WTC11 (cell line): ENCODE measurements around the gene JAKMIP1. TPM values are rescaled to one million over a fixed set of nuclear protein-coding genes. Genes with fewer than 3 reads are reported as not detected.

ENCODE experiments used
- ATAC-seq: fragments of 200-7000 bp; cut with Tn5 transposase; 2 replicates; pipeline ENCODE4 v1.10.0; 2021; ENCODE audit warnings: mild to moderate bottlenecking, moderate library complexity
- CTCF ChIA-PET: fragments of 300-600 bp; sonication (Branson Sonifier 250); formaldehyde crosslinking; loops from one replicate; lab custom pipeline; 2021; ENCODE audit warnings: antibody characterized with exemption; lab: Charles Lee
- POLR2A ChIA-PET: fragments of 350-600 bp; sonication (Branson Sonifier 250); formaldehyde crosslinking; loops from one replicate; lab custom pipeline; 2021; ENCODE audit warnings: antibody characterized with exemption; lab: Charles Lee
- DNase-seq: peaks from one replicate; pipeline ENCODE4 v3.0.0; 2021; ENCODE audit warnings: low spot score
- H3K27ac Mint-ChIP-seq: 2 replicates; pipeline ENCODE4 v1.8.0; 2021; ENCODE audit warnings: mixed read lengths
- H3K27me3 Mint-ChIP-seq: 2 replicates; pipeline ENCODE4 v1.8.0; 2021; ENCODE audit warnings: low read depth, mild to moderate bottlenecking, moderate library complexity, mixed read lengths
- H3K36me3 Mint-ChIP-seq: 2 replicates; pipeline ENCODE4 v1.8.0; 2021; ENCODE audit warnings: mixed read lengths
- H3K4me1 Mint-ChIP-seq: 2 replicates; pipeline ENCODE4 v1.8.0; 2022; ENCODE audit warnings: mixed read lengths
- H3K4me3 Mint-ChIP-seq: 2 replicates; pipeline ENCODE4 v1.8.0; 2021; ENCODE audit warnings: mild to moderate bottlenecking, moderate library complexity, mixed read lengths
- H3K9me3 Mint-ChIP-seq: 2 replicates; pipeline ENCODE4 v1.8.0; 2021; ENCODE audit warnings: mixed read lengths
- CREM ChIP-seq: sonication (generic); formaldehyde crosslinking; IDR thresholded peaks from 2 replicates; pipeline ENCODE4 v1.8.1; 2022; ENCODE audit warnings: mild to moderate bottlenecking, missing genetic modification reagents, moderate library complexity
- ELF4 ChIP-seq: sonication (generic); formaldehyde crosslinking; IDR thresholded peaks from 2 replicates; pipeline ENCODE4 v1.8.1; 2022; ENCODE audit warnings: low read depth, mild to moderate bottlenecking, moderate library complexity, missing genetic modification reagents
- EMX1 ChIP-seq: fragments of 250-450 bp; sonication (Bioruptor Pico); IDR thresholded peaks from 2 replicates; pipeline ENCODE4 v1.8.0; 2021; ENCODE audit warnings: mild to moderate bottlenecking
- FOXP1 ChIP-seq: sonication (generic); formaldehyde crosslinking; IDR thresholded peaks from 2 replicates; pipeline ENCODE4 v1.8.0; 2022; ENCODE audit warnings: missing genetic modification reagents, mild to moderate bottlenecking, moderate library complexity, borderline replicate concordance
- OVOL2 ChIP-seq: fragments of 250-450 bp; sonication (Bioruptor Pico); IDR thresholded peaks from 2 replicates; pipeline ENCODE4 v1.9.0; 2021; ENCODE audit warnings: mild to moderate bottlenecking, borderline replicate concordance
- RORB ChIP-seq: fragments of 250-450 bp; sonication (Bioruptor Pico); IDR thresholded peaks from 2 replicates; pipeline ENCODE4 v1.9.0; 2021; ENCODE audit warnings: mild to moderate bottlenecking
- ZNF121 ChIP-seq: sonication (generic); formaldehyde crosslinking; IDR thresholded peaks from 2 replicates; pipeline ENCODE4 v1.8.0; 2023; ENCODE audit warnings: missing genetic modification reagents
- total RNA-seq: library from RNA; stranded (reverse); gene quantifications from 3 replicates; pipeline ENCODE4 v1.2.3, GENCODE V29; 2021
- TF ChIP-seq, protein P1 (sequence below): sonication (generic); formaldehyde crosslinking; IDR thresholded peaks from 2 replicates; pipeline ENCODE4 v1.8.0; 2022; ENCODE audit warnings: mild to moderate bottlenecking, missing genetic modification reagents
- TF ChIP-seq, protein P2 (sequence below): sonication (generic); formaldehyde crosslinking; IDR thresholded peaks from 2 replicates; pipeline ENCODE4 v1.8.1; 2022; ENCODE audit warnings: low read depth, mild to moderate bottlenecking, moderate library complexity, missing genetic modification reagents, borderline replicate concordance
- TF ChIP-seq, protein P3 (sequence below): sonication (generic); formaldehyde crosslinking; IDR thresholded peaks from 2 replicates; pipeline ENCODE4 v1.8.1; 2023; ENCODE audit warnings: mild to moderate bottlenecking, missing genetic modification reagents, moderate library complexity
- TF ChIP-seq, protein P4 (sequence below): sonication (generic); formaldehyde crosslinking; conservative IDR thresholded peaks from 2 replicates; pipeline ENCODE4 v1.8.1; 2023; ENCODE audit warnings: mild to moderate bottlenecking, low read depth, missing genetic modification reagents, moderate library complexity
- TF ChIP-seq, protein P5 (sequence below): sonication (generic); formaldehyde crosslinking; IDR thresholded peaks from 2 replicates; pipeline ENCODE4 v1.8.0; 2023; ENCODE audit warnings: missing genetic modification reagents, mild to moderate bottlenecking, borderline replicate concordance
- TF ChIP-seq, protein P6 (sequence below): fragments of 250-450 bp; sonication (Bioruptor Pico); IDR thresholded peaks from 2 replicates; pipeline ENCODE4 v1.9.0; 2021; ENCODE audit warnings: mild to moderate bottlenecking

JAKMIP1 gene
- total RNA-seq, 1 experiment from 2014 or later = 4.0 TPM

DNA sequence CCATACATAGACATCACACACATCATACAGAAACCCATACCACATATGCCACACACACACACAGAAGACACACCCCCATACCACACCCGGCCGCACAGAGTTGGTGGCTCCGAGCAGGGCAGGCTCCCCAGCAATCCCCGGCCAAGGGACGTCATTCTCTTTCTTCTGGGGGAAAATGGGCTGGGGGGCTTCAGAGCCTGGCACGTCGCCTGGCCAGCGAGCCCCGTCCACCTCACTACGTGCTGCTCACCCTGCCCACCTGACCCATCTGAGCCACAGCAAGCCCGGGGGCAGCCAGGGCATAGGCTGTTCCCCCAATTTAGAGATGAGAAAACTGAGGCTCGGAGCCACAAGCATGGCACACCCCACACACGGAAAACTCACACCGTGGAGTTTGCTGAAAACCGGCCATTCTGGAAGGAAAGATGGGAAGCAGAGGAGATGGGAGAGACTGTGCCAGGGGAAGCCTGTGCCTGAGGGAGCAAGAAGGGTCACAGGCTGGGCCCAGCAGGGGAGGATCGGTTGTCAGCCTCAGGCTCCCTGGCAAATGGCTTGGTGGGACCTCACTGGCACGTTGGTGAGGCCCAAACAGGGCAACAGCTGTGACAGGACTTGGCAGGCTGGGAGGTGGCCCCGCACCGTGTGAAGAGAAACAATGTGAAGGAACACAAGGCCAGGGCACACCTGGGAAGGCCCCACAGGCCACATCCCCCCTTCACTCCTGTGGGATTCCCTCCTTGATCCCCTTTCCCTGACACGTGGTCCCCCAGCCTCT lies 73.2 kb downstream of the JAKMIP1 start:
- TF ChIP-seq OVOL2 (CRISPR knock-in tag) (no peak), CREM (CRISPR knock-in tag) (no peak), ZNF121 (CRISPR knock-in tag) (no peak), ELF4 (CRISPR knock-in tag) (no peak)
- TF ChIP-seq, protein P1, sequence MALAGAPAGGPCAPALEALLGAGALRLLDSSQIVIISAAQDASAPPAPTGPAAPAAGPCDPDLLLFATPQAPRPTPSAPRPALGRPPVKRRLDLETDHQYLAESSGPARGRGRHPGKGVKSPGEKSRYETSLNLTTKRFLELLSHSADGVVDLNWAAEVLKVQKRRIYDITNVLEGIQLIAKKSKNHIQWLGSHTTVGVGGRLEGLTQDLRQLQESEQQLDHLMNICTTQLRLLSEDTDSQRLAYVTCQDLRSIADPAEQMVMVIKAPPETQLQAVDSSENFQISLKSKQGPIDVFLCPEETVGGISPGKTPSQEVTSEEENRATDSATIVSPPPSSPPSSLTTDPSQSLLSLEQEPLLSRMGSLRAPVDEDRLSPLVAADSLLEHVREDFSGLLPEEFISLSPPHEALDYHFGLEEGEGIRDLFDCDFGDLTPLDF = no peak
- TF ChIP-seq, protein P2, sequence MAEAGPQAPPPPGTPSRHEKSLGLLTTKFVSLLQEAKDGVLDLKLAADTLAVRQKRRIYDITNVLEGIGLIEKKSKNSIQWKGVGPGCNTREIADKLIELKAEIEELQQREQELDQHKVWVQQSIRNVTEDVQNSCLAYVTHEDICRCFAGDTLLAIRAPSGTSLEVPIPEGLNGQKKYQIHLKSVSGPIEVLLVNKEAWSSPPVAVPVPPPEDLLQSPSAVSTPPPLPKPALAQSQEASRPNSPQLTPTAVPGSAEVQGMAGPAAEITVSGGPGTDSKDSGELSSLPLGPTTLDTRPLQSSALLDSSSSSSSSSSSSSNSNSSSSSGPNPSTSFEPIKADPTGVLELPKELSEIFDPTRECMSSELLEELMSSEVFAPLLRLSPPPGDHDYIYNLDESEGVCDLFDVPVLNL (CRISPR knock-in tag) = no peak
- CTCF ChIA-PET = interaction anchor here (1.3 kb wide), 1 partner anchor 118 kb away, joined by 3 read pairs; no protein-coding TSS in a partner anchor
- no peaks in the 10 kb centered on the region for H3K9me3 Mint-ChIP-seq
- H3K36me3 Mint-ChIP-seq = no peaks in the 10 kb centered on the region
- H3K27ac Mint-ChIP-seq = no peak overlapping the region
- ATAC-seq = no peak
- H3K4me3 Mint-ChIP-seq = no peak overlapping the region
- H3K4me1 Mint-ChIP-seq = peaks cover 10% of the 10 kb centered on the region; the same call in 1 of the 2 replicates
- DNase-seq = no peak
- POLR2A ChIA-PET = no interaction called here
- H3K27me3 Mint-ChIP-seq = no peaks in the 10 kb centered on the region

DNA sequence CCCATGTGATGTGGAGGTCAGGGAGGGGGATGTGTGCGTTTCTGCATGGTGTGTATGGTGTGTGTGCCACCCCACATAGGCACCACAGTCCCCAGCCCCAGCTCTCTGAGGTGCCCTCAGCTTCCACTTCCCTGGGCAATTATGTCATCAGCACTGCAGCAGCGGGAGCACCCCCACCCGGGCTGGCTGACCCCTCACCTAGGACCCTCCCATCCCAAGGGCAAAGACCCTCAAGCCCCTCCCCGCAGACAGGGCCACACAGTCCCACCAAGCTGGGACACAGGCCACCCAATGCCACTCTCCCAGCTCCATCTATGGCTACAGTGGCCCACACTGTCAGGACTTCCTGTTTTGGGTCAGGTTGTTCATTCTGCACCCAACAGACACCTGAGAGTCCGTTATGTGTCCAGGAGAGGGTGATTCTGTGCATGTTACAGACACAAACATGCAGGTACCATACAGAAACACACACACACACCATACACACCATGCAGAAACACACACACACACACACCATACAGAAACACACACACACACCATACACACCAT lies 75.2 kb downstream of the JAKMIP1 start:
- POLR2A ChIA-PET = no interaction called here
- Mint-ChIP-seq H3K36me3 (no peaks in the 10 kb centered on the region), H3K27me3 (no peaks in the 10 kb centered on the region), H3K4me3 (no peak overlapping the region), H3K4me1 (peaks cover 12% of the 10 kb centered on the region), H3K27ac (no peak overlapping the region), H3K9me3 (no peaks in the 10 kb centered on the region)
- TF ChIP-seq, protein P3, sequence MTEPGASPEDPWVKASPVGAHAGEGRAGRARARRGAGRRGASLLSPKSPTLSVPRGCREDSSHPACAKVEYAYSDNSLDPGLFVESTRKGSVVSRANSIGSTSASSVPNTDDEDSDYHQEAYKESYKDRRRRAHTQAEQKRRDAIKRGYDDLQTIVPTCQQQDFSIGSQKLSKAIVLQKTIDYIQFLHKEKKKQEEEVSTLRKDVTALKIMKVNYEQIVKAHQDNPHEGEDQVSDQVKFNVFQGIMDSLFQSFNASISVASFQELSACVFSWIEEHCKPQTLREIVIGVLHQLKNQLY (CRISPR knock-in tag) = no peak
- no peak for TF ChIP-seq EMX1 (CRISPR knock-in tag)
- no peak for TF ChIP-seq RORB (CRISPR knock-in tag)
- TF ChIP-seq, protein P4, sequence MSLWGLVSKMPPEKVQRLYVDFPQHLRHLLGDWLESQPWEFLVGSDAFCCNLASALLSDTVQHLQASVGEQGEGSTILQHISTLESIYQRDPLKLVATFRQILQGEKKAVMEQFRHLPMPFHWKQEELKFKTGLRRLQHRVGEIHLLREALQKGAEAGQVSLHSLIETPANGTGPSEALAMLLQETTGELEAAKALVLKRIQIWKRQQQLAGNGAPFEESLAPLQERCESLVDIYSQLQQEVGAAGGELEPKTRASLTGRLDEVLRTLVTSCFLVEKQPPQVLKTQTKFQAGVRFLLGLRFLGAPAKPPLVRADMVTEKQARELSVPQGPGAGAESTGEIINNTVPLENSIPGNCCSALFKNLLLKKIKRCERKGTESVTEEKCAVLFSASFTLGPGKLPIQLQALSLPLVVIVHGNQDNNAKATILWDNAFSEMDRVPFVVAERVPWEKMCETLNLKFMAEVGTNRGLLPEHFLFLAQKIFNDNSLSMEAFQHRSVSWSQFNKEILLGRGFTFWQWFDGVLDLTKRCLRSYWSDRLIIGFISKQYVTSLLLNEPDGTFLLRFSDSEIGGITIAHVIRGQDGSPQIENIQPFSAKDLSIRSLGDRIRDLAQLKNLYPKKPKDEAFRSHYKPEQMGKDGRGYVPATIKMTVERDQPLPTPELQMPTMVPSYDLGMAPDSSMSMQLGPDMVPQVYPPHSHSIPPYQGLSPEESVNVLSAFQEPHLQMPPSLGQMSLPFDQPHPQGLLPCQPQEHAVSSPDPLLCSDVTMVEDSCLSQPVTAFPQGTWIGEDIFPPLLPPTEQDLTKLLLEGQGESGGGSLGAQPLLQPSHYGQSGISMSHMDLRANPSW (CRISPR knock-in tag) = no peak
- TF ChIP-seq, protein P5, sequence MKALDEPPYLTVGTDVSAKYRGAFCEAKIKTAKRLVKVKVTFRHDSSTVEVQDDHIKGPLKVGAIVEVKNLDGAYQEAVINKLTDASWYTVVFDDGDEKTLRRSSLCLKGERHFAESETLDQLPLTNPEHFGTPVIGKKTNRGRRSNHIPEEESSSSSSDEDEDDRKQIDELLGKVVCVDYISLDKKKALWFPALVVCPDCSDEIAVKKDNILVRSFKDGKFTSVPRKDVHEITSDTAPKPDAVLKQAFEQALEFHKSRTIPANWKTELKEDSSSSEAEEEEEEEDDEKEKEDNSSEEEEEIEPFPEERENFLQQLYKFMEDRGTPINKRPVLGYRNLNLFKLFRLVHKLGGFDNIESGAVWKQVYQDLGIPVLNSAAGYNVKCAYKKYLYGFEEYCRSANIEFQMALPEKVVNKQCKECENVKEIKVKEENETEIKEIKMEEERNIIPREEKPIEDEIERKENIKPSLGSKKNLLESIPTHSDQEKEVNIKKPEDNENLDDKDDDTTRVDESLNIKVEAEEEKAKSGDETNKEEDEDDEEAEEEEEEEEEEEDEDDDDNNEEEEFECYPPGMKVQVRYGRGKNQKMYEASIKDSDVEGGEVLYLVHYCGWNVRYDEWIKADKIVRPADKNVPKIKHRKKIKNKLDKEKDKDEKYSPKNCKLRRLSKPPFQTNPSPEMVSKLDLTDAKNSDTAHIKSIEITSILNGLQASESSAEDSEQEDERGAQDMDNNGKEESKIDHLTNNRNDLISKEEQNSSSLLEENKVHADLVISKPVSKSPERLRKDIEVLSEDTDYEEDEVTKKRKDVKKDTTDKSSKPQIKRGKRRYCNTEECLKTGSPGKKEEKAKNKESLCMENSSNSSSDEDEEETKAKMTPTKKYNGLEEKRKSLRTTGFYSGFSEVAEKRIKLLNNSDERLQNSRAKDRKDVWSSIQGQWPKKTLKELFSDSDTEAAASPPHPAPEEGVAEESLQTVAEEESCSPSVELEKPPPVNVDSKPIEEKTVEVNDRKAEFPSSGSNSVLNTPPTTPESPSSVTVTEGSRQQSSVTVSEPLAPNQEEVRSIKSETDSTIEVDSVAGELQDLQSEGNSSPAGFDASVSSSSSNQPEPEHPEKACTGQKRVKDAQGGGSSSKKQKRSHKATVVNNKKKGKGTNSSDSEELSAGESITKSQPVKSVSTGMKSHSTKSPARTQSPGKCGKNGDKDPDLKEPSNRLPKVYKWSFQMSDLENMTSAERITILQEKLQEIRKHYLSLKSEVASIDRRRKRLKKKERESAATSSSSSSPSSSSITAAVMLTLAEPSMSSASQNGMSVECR (CRISPR knock-in tag) = no peak
- TF ChIP-seq, protein P6, sequence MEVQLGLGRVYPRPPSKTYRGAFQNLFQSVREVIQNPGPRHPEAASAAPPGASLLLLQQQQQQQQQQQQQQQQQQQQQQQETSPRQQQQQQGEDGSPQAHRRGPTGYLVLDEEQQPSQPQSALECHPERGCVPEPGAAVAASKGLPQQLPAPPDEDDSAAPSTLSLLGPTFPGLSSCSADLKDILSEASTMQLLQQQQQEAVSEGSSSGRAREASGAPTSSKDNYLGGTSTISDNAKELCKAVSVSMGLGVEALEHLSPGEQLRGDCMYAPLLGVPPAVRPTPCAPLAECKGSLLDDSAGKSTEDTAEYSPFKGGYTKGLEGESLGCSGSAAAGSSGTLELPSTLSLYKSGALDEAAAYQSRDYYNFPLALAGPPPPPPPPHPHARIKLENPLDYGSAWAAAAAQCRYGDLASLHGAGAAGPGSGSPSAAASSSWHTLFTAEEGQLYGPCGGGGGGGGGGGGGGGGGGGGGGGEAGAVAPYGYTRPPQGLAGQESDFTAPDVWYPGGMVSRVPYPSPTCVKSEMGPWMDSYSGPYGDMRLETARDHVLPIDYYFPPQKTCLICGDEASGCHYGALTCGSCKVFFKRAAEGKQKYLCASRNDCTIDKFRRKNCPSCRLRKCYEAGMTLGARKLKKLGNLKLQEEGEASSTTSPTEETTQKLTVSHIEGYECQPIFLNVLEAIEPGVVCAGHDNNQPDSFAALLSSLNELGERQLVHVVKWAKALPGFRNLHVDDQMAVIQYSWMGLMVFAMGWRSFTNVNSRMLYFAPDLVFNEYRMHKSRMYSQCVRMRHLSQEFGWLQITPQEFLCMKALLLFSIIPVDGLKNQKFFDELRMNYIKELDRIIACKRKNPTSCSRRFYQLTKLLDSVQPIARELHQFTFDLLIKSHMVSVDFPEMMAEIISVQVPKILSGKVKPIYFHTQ (CRISPR knock-in tag) = no peak
- TF ChIP-seq FOXP1 (CRISPR knock-in tag) = no peak
- CTCF ChIA-PET = interaction anchor here (0.7 kb wide), 1 partner anchor 48 kb away, joined by 6 read pairs; no protein-coding TSS in a partner anchor
- DNase-seq (no peak), ATAC-seq (no peak)
